Endothelial cell (in vitro differentiated cells): ENCODE data around the gene ZNF850. TPM values are rescaled to one million over a fixed set of nuclear protein-coding genes. Genes with fewer than 3 reads are reported as not detected.
"Not testable (repeated sequence)": the region's sequence is repeated elsewhere in the genome, so short reads cannot be mapped to it uniquely, and the experiment has no call there.

Source experiments
- DNase-seq: peaks from one replicate; pipeline ENCODE4 v3.0.0; 2021; ENCODE audit warnings: low spot score
- H3K27ac Mint-ChIP-seq: one replicate; pipeline ENCODE4 v1.8.0; 2021; ENCODE audit warnings: mixed read lengths, inconsistent platforms; ENCODE audit not compliant: unreplicated experiment
- H3K27me3 Mint-ChIP-seq: one replicate; pipeline ENCODE4 v1.8.0; 2021; ENCODE audit warnings: mild to moderate bottlenecking, moderate library complexity, mixed read lengths, inconsistent platforms; ENCODE audit not compliant: unreplicated experiment
- H3K36me3 Mint-ChIP-seq: one replicate; pipeline ENCODE4 v1.8.0; 2021; ENCODE audit warnings: mild to moderate bottlenecking, low read depth, mixed read lengths, inconsistent platforms; ENCODE audit not compliant: unreplicated experiment
- H3K4me1 Mint-ChIP-seq: one replicate; pipeline ENCODE4 v1.8.0; 2021; ENCODE audit warnings: mild to moderate bottlenecking, mixed read lengths, inconsistent platforms; ENCODE audit not compliant: unreplicated experiment
- H3K4me3 Mint-ChIP-seq: one replicate; pipeline ENCODE4 v1.8.0; 2021; ENCODE audit warnings: mild to moderate bottlenecking, mixed read lengths, inconsistent platforms; ENCODE audit not compliant: unreplicated experiment
- H3K9me3 Mint-ChIP-seq: one replicate; pipeline ENCODE4 v1.8.0; 2021; ENCODE audit warnings: mixed read lengths, inconsistent platforms; ENCODE audit not compliant: unreplicated experiment
- CTCF ChIP-seq: fragments of 200-600 bp; sonication (generic); IDR thresholded peaks from one replicate; pipeline ENCODE4 v1.5.0; 2021; ENCODE audit warnings: antibody characterized with exemption; ENCODE audit not compliant: unreplicated experiment
- total RNA-seq: library from RNA; stranded (reverse); fragmentation: NEBNext Ultra II Directional; extraction: Animal tissue kit (Norgen Biotek cat#: 25700); gene quantifications from one replicate; pipeline ENCODE4 v1.2.1, GENCODE V29; 2021; ENCODE audit not compliant: unreplicated experiment

The ZNF850 gene
- total RNA-seq, 1 donor from 2014 or later, result 7.0 TPM

GRCh38 chr19:36771261-36772231 is 1.1 kb downstream of the ZNF850 start:
- TF ChIP-seq CTCF, result no peak
- peaks cover 31% of the 10 kb centered on the region for H3K9me3 Mint-ChIP-seq
- peak overlapping the region; percentile 100 for H3K4me3 Mint-ChIP-seq
- peaks cover 17% of the 10 kb centered on the region for H3K4me1 Mint-ChIP-seq
- peaks cover 15% of the 10 kb centered on the region for H3K27me3 Mint-ChIP-seq
- DNase-seq, result peak; percentile 33
- H3K36me3 Mint-ChIP-seq, result peaks cover 39% of the 10 kb centered on the region
- H3K27ac Mint-ChIP-seq, result peak overlapping the region; percentile 98

DNA sequence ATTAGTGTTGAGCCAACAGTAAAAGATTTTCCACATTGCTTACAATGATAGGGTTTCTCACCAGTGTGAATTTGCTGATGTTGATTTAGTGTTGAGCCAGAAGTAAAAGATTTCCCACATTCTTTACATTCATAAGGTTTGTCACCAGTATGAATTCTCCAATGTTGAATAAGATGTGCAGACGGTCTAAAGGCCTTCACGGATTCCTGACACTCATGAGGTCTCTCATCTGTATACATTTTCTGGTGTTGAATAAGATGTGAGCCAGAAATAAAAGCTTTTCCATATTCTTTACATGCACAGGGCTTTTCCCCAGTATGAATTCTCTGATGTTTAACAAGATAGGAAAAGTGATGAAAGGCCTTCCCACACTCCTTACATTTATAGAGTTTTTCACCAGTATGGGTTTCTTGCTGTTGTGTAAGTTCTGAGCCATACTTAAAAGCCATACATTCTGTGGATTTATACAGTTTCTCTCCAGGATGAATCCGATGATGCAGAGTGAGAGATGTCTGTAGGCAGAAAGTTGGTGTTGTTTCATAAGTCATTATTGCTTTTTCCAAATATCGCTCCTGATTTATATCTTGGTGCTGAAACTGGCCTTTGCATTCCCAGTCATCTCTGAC is 22.4 kb downstream of the ZNF850 start:
- H3K36me3 Mint-ChIP-seq, result peaks cover 91% of the 10 kb centered on the region
- no peak for DNase-seq
- no peak overlapping the region for H3K27ac Mint-ChIP-seq
- peaks cover 2% of the 10 kb centered on the region for H3K27me3 Mint-ChIP-seq
- no peaks in the 10 kb centered on the region for H3K4me1 Mint-ChIP-seq
- TF ChIP-seq CTCF, result no peak
- peaks cover 63% of the 10 kb centered on the region for H3K9me3 Mint-ChIP-seq
- H3K4me3 Mint-ChIP-seq, result peak overlapping the region; percentile 86

GRCh38 chr19:36749613-36750012 is 23.0 kb downstream of the ZNF850 start:
- peaks cover 91% of the 10 kb centered on the region for H3K36me3 Mint-ChIP-seq
- not testable (repeated sequence) for DNase-seq, H3K27ac Mint-ChIP-seq, H3K27me3 Mint-ChIP-seq, H3K4me1 Mint-ChIP-seq
- H3K9me3 Mint-ChIP-seq, result peaks cover 69% of the 10 kb centered on the region
- H3K4me3 Mint-ChIP-seq, result peak overlapping the region; percentile 86

DNA sequence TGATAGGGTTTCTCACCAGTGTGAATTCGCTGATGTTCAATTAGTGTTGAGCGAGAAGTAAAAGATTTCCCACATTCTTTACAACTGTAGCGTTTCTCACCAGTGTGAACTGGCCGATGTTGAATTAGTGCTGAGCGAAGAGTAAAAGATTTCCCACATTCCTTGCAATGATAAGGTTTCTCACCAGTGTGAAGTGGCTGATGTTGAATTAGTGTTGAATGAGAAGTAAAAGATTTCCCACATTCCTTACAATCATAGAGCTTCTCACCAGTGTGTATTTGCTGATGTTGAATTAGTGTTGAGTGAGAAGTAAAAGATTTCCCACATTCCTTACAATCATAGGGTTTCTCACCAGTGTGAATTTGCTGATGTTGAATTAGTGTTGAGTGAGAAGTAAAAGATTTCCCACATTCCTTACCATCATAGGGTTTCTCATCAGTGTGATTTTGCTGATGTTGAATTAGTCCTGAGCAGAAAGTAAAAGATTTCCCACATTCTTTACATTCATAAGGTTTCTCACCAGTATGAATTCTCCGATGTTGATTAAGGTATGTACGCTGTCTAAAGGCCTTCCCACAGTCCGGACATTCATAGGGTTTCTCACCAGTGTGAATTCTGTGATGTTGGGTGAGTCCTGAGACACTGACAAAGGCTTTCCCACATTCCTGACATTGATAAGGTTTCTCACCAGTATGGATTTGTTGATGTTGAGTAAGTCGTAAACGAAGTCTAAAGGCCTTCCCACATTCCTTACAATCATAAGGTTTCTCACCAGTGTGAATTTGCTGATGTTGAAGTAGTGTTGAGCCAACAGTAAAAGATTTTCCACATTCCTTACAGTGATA is 24.0 kb downstream of the ZNF850 start:
- H3K27me3 Mint-ChIP-seq, result peaks cover 2% of the 10 kb centered on the region
- no peak for TF ChIP-seq CTCF
- H3K9me3 Mint-ChIP-seq, result peaks cover 69% of the 10 kb centered on the region
- peak overlapping the region; percentile 86 for H3K4me3 Mint-ChIP-seq
- no peak overlapping the region for H3K27ac Mint-ChIP-seq
- H3K36me3 Mint-ChIP-seq, result peaks cover 91% of the 10 kb centered on the region
- H3K4me1 Mint-ChIP-seq, result no peaks in the 10 kb centered on the region
- DNase-seq, result no peak

- peaks cover 90% of the 10 kb centered on the region for H3K36me3 Mint-ChIP-seq
- no peak for TF ChIP-seq CTCF
- H3K27me3 Mint-ChIP-seq, result peaks cover 2% of the 10 kb centered on the region
Observed at GRCh38 chr19:36747750-36748149, 24.9 kb downstream of the ZNF850 start.

More at GRCh38 chr19:36747750-36748149, 24.9 kb downstream of the ZNF850 start:
- no peak for DNase-seq
- no peaks in the 10 kb centered on the region for H3K4me1 Mint-ChIP-seq
- peak overlapping the region; percentile 86 for H3K4me3 Mint-ChIP-seq
- peaks cover 72% of the 10 kb centered on the region for H3K9me3 Mint-ChIP-seq
- no peak overlapping the region for H3K27ac Mint-ChIP-seq
